NCI-H460 (cell line): ENCODE results near the gene HRH1. TPM values are rescaled to one million over a fixed set of nuclear protein-coding genes. Genes with fewer than 3 reads are reported as not detected.
A peak's percentile ranks its signal among the peaks of the same experiment; 100 is the strongest.
"Not testable (repeated sequence)": the region's sequence is repeated elsewhere in the genome, so short reads cannot be mapped to it uniquely, and the experiment has no call there.

Experiments used
- DNase-seq: peaks from one replicate; pipeline ENCODE4 v3.0.0-alpha.2; 2016; ENCODE audit warnings: low read depth; ENCODE audit errors: extremely low read depth
- total RNA-seq: library from RNA; depleted of rRNA; stranded (reverse); fragments of >200 nt; shearing (Covaris generic); gene quantifications from 2 replicates; pipeline ENCODE4 v1.2.3, GENCODE V29; 2014

HRH1 gene
- total RNA-seq, 1 experiment from 2014 or later = 5.8 TPM

DNA sequence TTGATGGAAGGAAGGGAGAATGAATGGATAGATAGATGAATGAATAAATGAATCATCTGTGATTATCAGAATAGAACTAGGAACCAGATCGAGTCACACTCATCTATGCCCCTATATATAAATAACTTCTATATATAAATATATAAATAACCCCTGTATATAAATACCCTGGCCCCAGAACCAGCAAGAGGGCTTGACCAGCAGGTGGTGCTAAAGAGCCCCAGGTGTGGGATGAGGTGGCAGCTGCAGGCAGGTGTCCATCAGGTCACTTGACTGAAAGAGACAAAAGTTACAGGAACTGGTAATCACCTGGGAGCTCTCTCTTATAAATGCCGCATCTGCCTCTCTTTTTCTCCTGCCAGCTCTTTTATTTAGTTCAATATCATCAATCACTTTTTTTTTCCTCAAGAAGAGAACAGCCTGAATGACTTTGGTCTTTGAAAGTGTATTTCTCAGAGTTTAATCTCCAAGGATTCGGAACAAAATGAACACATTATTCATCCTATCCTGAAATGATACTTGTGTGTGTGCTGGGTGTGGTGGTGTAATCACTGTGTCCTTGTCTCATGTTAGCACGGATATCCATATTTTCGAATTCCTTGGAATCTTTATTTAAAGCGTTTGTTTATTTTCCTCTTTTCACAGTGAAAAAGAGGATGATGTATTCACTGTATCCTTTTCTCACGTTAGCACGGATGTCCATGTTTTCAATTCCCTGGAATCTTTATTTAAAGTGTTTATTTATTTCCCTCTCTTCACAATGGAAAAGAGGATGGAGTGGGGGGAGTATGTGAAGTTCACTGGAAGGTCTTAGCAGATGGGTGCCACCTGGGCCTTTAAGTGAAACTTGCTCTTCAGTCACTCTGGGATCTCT, 82.5 kb downstream of the HRH1 start:
- peak; percentile 44 for DNase-seq

DNA sequence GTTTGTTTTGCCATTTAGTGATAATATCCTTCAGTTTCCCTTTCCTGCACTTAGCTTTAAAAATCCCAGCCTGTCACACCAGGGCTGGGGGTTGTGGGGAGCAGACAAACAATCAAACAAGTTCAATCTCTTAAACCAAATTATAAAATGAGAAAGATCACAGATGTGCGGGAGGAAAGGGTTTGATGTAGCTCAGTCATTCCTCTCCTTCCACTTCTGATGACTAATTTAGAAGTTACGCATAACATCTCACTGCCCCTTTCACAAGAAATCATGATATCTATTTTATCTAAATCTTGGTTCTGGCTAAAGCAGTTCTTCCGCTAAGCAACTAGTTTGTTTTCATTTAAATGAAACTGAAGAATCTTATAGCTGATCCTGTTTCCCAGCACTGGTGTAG, 83.8 kb downstream of the HRH1 start:
- peak; percentile 14 for DNase-seq

DNA sequence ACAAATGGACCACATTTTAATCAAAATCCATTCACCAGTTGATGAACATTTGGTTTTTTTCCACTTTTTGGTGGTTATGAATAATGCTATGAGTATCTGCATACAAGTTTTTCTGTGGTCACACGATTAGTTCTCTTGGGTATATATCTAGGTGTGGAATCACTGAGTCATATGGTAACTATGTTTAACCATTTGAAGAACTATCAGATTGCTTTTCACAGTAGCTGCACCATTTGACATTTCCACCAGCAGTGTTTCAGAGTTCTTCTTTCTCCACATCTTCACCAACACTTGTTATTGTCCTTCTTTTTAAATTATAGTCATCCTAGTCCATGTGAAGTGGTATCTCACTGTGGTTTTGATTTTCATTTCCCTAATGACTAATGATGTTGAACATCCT, 84.6 kb downstream of the HRH1 start:
- DNase-seq = no peak

DNA sequence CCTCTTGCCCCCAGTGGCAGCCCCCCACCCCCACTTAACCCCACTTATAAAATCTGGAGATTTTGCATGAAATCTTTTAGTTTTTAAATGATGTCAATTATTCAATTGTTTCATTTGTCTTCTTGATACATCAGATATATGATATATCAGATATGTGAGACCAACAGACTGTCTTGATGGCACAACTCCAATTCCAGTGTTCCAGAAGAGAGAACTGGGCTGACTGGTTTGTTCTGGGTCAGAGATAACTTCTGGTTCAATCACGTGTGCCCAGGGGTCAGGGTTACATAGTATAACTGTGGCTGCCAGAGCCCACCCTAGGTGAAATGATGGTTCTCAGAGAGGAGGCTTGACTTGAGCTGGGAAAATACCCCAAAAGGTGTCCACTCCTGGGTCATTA, 85.5 kb downstream of the HRH1 start:
- no peak for DNase-seq

DNA sequence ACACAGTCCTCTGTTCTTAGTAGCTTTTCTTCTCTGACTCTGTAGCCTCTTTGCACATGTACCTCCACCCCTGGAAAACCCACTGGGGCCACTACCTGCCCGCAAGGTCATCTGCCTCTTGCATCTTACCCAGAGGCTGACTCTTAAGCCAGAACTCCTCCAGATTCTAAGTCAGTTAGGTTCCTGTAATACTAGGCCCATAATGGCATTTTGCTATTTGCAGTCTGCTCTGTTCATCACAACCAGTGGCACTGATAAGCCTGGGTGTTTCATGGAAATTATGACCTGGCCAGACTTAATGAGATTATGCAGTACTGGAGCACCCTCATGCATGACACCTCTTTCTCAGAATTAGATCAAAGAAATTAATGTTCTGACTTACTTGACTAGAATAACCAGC, 86.2 kb downstream of the HRH1 start:
- DNase-seq = no peak

DNA sequence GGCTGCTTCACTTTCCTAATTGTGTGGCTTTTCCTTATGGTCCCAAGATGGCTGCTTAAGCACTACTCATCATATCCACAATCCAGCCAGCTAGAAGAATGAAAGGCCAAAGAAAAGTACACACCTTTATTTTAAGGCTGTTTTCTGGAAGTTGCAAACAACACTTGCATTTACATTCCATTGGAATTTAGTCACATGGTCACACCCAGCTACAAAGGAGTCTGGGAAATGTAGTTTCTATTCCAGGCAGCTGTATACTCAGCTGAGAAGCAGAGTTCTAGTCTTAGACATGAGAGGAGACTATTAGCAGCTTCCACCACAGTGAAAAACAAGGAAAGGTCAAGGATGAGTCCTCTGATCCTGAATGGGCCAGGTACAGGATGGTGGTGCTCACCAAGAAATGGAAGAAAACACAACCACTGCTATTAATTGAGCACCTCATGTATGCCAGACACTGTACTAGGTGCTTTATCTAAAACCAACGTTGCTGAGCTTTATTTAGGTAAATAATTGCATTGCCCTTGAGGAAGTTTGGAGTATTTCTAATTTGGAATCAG, 89.9 kb downstream of the HRH1 start:
- no peak for DNase-seq

DNA sequence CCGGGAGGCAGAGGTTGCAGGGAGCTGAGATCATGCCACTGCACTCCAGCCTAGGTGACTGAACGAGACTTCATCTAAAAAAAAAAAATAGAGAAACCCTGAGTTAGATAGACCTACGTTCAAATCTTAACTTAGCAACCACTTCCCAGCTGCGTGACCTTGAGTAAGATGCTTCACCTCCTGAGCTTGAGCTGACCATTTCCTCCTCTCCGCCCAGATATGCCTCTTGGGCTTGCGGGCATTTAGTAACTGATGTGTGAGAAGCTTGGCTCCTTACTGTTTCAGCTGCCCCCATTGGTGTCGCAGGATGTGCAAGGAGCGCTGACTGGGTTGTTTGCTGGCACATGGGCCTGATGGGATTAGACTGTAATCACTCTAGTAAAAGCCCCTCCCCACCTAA, 91.0 kb downstream of the HRH1 start:
- DNase-seq = no peak

DNA sequence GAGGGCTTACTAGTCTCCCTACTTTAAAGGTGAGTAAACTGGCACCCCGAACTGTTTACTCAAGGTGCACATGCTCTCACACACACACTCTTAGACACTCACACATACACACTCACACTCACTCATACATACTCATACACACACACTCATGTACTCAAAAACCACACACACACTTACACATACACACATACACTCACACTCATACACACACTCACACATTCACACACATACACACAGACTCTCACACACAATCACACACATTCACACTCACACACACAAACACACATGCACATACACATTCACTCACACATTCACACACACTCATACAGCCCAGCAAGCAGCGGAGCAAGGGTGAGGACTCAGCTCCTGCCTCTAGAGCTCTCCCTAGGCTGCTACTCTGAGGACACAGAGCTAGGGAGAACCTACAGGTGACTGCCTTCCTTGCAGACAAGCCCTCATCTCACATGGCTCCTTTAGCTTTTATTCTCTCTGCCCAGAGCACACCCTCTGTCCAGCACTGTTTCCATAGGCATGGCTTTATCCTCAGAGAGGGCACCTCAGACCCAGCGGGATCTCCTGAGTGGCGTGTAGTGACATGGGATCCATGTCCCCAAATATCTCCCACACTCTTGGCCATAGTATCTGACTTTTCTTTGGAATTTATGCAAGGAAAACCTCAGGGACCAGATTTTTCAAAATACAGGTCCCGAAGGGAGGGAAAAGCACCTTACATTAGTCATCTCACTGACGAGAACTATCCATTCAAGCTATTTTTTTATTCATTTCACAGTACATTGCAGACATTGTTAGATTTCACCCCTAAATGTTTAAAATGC, 91.8 kb downstream of the HRH1 start:
- no peak for DNase-seq

DNA sequence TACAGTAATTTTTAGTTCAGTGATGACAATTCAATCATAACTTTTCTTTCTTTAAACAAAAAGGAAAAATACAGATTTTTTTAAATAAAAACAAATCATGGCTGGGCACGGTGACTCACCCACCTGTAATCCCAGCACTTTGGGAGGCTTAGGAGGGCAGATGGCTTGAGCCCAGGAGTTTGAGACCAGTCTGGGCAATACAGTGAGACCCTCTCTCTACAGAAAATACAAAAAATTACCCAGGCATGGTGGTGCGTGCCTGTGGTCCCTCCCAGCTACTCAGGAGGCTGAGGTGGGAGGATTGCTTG, 92.3 kb downstream of the HRH1 start:
- DNase-seq = no peak

DNA sequence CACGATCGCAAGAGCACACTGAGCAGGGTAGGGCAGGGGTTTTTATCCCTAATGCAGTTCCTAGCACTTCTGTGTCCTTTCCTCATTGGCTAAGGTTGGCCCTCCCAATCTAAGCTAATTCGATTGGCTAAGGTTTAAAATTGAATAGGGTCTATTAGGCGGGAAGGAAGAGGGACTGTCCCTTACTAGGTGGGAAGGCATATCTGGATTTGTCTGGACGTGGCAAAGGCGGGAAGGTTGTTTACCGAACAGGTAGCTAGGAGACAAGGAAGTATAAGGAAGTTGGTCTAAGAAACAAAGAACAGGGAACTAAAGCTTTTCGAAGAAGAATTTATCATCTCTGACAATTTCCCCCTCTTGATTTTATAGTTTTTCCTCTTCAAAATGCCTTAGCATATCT, 93.1 kb downstream of the HRH1 start:
- no peak for DNase-seq

DNA sequence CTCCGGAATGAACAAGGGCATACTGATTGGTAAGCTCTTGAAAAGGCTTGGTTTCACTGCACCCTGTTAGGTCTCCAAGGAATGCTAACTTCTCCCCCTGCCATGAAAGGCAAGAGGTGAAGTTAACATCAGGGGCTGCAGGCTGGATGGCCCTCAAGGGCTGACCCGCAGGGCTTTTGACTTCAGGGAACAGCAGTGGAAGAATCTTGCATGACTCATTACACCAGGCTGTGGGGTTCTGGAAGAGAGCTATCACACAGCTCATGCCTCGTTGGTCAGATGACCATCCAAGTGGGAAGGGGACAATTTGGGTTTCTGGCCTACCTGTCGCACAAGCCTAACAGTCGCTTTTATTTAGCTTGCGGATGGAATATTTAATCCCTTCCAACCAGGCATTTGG, 94.3 kb downstream of the HRH1 start:
- no peak for DNase-seq

DNA sequence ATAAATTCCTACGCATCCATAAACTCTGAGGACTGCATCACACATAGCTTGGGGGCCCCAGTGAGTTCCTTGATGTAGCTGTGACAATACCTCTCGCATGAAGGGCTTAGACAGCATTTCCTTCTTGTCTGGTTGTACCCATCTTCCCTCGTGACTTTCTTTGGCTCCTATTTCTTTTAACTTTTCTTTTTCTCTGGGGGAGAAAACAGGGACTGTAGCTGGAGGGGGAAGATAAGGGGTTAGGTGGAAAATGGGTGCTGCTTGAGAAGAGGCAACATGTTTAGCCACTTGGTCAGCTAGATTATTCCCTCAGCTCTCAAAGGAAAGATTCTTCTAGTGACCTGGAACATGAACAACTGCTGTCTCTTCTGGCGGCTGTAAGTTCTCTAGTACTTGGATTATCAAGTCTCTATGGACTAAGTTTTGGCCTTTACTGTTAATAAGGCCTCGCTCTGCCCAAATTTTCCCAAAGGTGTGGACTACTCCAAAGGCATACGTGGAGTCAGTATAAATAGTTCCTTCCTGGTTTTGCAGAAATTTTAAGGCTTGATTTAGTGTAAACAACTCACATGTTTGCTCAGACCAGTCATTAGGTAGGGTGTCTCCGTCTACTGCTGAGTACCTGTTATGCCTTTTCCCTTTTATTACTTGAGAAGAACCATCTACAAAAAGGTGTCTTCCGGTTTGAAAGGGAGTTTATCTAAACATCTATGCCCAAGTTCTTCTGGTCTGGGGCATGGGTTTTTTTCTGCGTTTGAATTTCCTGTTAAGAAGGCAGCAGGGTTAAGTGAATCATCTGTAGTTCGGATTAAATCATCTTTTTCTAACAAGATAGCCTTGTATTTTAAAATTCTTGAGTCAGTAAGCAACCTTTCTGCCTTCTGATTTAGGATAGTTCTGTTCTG, 96.9 kb downstream of the HRH1 start:
- no peak for DNase-seq

DNA sequence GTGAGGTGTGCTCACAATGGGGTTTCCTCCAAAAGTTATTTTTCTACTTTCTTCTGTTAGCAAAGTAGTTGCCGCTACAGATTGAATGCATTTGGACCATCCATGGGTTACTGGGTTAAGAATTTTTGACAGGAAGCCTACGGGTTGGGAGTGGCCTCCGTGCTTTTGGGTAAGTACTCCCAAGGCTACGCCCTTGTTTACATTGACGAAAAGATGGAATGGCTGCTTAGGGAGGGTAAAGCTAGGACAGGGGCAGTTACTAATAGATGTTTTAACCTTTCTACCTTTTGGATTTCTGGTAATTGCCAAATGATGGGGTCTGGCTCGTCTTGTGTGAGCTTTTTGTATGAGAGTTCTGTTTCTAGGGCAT, 97.5 kb downstream of the HRH1 start:
- no peak for DNase-seq

DNA sequence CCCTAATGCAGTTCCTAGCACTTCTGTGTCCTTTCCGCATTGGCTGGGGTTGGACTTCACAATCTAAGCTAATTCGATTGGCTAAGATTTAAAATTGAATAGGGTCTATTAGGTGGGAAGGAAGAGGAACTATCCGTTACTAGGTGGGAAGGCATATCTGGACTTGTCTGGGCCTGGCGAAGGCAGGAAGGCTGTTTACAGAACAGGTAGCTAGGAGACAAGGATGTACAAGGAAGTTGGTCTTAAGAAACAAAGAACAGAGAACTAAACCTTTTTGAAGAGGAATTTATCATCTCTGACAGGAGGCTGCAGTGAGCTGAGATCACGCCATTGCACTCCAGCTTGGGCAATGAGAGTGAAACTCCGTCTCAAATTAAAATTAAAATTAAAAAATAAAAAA, 100.6 kb downstream of the HRH1 start:
- DNase-seq = no peak

DNA sequence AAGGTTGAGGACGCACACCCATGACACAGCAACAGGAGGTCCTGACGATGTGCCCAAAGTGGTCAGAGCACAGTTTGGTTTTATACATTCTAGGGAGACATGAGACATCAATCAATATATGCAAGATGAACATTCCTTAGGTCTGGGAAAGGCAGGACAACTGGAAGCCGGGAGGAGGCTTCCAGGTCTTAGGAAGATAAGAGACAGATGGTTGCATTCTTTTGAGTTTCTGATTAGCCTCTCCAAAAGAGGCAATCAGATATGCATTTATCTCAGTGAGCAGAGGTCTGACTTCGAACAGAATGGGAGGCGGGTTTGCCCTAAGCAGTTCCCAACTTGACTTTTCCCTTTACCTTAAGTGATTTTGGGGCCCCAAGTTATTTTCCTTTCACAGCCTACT, 101.2 kb downstream of the HRH1 start:
- not testable (repeated sequence) for DNase-seq

DNA sequence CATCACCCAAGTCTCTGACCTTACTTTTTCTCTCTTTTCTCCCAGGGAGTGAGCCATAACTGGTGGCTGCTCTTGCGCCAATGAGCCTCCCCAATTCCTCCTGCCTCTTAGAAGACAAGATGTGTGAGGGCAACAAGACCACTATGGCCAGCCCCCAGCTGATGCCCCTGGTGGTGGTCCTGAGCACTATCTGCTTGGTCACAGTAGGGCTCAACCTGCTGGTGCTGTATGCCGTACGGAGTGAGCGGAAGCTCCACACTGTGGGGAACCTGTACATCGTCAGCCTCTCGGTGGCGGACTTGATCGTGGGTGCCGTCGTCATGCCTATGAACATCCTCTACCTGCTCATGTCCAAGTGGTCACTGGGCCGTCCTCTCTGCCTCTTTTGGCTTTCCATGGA, 104.7 kb downstream of the HRH1 start:
- DNase-seq = no peak

DNA sequence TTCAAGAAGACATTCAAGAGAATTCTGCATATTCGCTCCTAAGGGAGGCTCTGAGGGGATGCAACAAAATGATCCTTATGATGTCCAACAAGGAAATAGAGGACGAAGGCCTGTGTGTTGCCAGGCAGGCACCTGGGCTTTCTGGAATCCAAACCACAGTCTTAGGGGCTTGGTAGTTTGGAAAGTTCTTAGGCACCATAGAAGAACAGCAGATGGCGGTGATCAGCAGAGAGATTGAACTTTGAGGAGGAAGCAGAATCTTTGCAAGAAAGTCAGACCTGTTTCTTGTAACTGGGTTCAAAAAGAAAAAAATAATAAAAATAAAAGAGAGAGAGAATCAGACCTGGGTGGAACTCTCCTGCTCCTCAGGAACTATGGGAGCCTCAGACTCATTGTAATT, 106.2 kb downstream of the HRH1 start:
- no peak for DNase-seq

DNA sequence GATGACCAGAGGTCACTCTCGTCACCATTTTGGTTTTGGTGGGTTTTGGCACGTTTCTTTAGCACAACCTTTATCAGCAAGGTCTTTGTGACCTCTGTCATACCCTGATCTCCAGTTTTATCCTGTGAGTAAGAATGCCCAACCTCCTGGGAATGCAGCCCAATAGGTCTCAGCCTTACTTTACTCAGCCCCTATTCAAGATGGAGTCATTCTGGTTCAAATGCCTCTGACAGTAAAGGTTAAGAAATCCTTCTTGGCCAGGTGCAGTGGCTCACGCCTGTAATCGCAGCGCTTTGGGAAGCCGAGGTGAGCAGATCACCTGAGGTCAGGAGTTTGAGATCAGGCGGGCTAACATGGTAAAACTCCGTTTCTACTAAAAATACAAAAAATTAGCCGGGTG, 114.7 kb downstream of the HRH1 start:
- no peak for DNase-seq

DNA sequence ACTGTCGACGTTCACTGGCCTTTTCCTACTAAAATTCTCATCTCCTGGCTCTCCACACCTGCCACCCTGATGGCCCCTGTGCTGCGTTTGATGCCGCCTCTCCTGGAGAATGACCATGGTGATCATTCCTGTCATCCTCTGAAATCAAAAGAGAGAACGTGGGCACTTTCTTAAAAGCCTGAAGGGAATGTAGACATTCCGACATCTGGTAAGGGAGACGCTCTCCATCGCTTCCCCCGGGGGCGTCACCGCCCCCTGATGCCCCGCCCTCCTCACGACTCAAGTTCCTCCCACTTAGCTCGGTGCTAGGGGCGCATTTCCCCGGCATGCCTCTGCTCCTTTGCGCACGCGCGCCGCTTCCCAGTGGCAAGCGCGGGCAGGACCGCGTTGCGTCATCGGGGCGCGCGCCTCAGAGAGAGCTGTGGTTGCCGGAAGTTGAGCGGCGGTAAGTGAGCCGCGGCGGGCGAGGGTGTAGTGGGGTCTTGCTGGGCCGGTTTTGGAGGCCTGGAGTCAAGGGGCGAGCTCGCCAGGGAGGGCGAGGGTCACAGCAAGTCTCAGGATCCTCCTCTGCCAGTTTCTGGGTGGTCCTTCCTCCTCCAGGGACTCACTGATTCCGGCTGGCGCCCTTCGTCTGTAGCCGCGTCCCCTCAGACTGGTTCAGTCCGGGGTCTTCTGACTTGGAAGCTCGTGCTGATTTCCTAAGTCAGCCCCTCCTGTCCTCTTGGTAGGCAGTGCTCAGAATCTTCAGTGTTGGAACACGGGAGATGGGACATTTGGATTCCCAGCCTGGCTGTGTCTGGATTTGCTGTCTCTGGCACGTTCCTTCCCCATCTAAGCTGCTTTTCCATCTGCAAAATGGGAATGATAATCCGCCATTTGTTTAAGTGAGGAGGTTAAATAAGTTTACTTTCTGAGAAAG, 118.0 kb downstream of the HRH1 start, which contains the start of gene ATG7:
TSS of gene ATG7 (plus strand) at position 412 of the 919 bp plus-strand sequence. CDS start 26,299 bp downstream, outside the sequence.
- peak; percentile 91 for DNase-seq
